Tongue (tissue), 2 donors: ENCODE results near the gene WDR70. TPM values are rescaled to one million over a fixed set of nuclear protein-coding genes. Genes with fewer than 3 reads are reported as not detected.
"Not testable (repeated sequence)": the region's sequence is repeated elsewhere in the genome, so short reads cannot be mapped to it uniquely, and the experiment has no call there.

Experiments used
- DNase-seq: peaks from one replicate; pipeline ENCODE4 v3.0.0-alpha.2; 2015
- total RNA-seq: library from RNA; depleted of rRNA; stranded (reverse); fragments of >200 nt; gene quantifications from one replicate; pipeline ENCODE4 v1.2.3, GENCODE V29; 2014

The WDR70 gene
- total RNA-seq, 1 donor from 2014 or later, result 48.6 TPM

- no peak for DNase-seq
These were observed 191.5 kb downstream of the WDR70 start for GRCh38 chr5:37570597-37570996.

DNA sequence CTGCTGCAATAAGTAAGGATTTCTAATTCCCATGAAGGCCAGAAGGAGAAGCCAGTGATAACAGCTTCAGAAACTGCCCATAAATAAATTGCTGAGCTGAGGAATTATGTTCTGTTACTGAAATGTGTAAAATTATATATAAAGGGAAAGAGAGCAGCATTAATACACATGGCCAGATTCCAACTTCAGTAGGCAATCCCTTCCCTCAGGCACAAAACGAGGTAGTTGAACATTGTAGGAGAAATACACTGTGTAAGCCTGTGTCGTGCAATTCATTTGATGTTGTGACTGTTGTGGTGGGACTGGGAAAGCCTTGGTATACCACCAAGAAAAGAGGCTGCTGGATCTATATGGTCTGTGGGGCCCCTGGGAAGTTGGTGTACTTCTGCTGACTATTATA lies 192.9 kb downstream of the WDR70 start:
- no peak for DNase-seq

GRCh38 chr5:37575541-37576489 lies 196.7 kb downstream of the WDR70 start:
- no peak for DNase-seq

DNA sequence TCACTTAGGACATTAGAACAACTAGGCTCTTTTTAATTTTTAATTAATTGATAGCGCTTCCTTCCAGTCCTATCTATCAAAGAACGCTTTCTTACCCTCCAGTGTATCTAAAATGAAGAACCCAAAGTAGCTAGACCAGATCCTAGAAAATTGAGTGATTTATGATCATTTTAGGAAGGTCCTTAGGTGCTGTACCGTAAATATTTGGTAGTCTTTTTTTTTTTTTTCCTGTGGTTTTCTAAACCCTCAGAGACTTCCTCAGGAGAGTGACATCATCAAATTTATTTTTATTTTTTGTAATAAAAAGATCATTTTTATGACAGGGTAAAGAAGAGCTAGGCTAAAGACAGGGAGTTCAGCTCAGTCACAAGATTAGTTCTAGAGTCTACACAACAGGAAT lies 197.4 kb downstream of the WDR70 start:
- DNase-seq, result no peak

DNA sequence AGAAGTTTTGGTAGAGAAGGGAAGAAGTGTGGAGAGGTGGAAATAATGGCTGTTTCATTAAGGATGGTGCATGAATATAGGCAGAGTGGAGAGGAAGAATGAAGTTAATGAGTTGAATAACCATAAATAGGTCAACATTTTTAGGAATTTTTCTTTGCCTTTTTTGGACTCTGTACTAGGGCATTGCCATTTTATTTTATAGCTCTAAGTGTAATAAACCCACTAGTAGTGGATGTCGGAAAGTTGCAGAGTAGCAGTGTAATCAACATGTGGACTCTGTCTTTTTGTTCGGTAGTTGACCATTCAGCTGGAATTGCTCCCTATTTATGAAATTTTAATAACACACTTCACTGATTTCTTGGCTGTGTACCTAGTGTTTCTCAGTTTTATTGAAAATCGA lies 199.1 kb downstream of the WDR70 start:
- DNase-seq, result no peak

GRCh38 chr5:37580106-37580505 lies 201.0 kb downstream of the WDR70 start:
- DNase-seq, result no peak

DNA sequence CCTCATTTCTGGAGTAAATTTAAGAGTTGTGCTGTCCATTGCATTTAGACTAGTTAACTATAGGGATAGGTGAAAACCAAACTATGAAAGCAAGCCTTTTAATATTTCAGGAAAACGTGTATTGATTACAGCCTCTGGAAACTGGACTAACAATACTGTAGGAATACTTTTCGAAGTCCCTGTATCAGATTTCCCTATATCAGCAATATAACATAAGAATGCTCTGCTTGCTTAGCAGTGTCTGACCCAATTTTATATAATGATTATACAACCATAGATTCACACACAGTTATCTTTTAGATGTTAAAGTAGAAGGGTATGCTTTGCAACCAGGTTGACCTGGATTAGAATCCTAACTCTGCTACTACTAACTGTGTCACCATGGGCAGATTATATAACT lies 203.1 kb downstream of the WDR70 start:
- no peak for DNase-seq

GRCh38 chr5:37593292-37593691 lies 214.2 kb downstream of the WDR70 start:
- not testable (repeated sequence) for DNase-seq

DNA sequence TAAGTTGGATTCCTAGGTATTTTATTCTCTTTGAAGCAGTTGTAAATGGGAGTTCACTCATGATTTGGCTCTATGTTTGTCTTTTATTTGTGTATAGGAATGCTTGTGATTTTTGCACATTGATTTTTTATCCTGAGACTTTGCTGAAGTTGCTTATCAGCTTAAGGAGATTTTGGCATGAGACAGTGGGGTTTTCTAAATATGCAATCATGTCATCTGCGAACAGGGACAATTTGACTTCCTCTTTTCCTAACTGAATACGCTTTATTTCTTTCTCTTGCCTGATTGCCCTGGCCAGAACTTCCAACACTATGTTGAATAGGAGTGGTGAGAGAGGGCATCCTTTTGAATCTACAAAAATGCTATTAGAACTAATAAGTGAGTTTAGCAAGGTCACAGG lies 215.7 kb downstream of the WDR70 start:
- DNase-seq, result not testable (repeated sequence)

GRCh38 chr5:37598733-37599132 lies 219.6 kb downstream of the WDR70 start:
- peak; percentile 72 for DNase-seq

- DNase-seq, result no peak
These were observed 222.0 kb downstream of the WDR70 start for GRCh38 chr5:37601163-37601562.

GRCh38 chr5:37603072-37603471 lies 224.0 kb downstream of the WDR70 start:
- no peak for DNase-seq

DNA sequence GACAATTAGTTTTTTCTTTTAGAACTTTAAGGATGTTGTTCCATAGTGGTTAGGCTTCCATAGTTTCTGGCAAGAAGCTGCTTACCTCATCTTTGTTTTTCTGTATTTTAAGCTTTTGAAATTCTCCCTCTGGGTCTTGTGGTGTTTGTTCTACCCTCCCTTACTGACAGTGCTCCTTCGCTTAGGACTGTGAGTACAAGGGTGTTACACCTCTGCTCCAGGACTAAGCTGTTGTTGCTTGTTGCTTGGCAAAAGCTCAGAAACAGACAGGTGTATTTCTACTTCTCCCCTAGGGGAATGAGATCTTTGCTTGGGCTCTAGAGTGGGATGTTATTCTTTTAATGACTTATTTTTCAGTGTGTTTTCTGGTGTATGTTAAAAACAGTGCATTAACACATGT lies 225.2 kb downstream of the WDR70 start:
- peak; percentile 7 for DNase-seq

- DNase-seq, result no peak
These were observed 227.0 kb downstream of the WDR70 start for GRCh38 chr5:37606148-37606547.

- DNase-seq, result no peak
These were observed 227.6 kb downstream of the WDR70 start for GRCh38 chr5:37606632-37607248.

DNA sequence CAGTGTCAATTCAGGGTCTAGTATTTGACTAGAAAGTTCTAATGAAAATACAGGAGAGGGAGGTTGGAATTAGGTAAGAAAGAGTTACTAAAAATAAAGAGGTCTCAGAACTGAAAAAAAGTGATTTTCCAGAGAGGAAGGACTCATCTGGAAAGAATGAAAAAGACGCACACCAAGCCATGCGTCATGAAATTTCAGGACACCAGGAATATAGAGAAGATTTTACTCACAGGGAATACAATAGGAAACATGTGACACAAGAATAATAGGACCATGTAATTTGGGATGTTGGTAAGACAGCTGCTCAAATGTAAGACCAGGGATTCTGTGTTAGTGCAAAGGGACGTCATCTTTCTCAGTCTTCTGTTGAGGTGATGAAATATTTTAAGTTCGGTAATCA lies 236.1 kb downstream of the WDR70 start:
- DNase-seq, result peak; percentile 15

- DNase-seq, result no peak
These were observed 240.2 kb downstream of the WDR70 start for GRCh38 chr5:37619353-37619752.

DNA sequence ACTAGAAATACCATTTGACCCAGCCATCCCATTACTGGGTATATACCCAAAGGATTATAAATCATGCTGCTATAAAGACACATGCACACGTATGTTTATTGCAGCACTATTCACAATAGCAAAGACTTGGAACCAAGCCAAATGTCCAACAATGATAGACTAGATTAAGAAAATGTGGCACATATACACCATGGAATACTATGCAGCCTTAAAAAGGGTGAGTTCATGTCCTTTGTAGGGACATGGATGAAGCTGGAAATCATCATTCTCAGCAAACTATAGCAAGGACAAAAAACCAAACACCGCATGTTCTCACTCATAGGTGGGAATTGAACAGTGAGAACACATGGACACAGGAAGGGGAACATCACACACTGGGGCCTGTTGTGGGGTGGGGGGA lies 243.2 kb downstream of the WDR70 start:
- not testable (repeated sequence) for DNase-seq

DNA sequence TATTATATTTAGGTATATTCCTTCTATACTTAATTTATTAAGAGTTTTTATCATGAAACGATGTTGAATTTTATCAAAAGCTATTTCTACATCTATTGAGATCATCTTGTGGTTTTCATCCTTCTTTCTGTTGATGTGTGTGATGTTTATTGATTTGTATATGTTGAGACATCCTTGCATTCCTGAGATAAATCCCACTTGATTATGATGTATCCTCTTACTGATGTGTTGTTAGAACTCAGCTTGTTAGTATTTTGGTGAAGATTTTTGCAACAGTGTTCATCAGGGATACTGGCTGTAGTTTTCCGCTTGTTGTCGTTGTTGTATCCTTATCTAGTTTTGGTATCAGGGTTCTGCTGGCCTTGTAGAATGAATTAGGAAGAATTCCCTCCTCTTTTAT lies 247.1 kb downstream of the WDR70 start:
- no peak for DNase-seq

DNA sequence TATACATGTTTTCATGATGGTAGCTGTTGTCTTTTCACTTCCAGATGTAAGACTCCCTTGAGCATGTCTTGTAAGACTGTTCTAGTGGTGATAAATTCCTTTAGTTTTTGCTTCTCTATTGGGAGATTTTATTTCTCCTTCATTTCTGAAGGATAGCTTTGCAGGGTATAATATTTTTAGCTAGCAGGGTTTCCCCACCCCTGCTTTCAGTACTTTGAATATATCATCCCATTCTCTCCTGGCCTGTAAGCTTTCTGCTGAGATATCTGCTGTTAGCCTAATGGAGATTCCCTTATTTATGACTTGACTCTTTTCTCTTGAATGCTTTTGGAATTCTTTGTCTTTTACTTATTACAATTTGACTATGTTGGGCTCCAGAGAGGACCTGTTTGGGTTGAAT lies 249.8 kb downstream of the WDR70 start:
- no peak for DNase-seq

GRCh38 chr5:37631939-37632338 lies 252.8 kb downstream of the WDR70 start:
- DNase-seq, result no peak

DNA sequence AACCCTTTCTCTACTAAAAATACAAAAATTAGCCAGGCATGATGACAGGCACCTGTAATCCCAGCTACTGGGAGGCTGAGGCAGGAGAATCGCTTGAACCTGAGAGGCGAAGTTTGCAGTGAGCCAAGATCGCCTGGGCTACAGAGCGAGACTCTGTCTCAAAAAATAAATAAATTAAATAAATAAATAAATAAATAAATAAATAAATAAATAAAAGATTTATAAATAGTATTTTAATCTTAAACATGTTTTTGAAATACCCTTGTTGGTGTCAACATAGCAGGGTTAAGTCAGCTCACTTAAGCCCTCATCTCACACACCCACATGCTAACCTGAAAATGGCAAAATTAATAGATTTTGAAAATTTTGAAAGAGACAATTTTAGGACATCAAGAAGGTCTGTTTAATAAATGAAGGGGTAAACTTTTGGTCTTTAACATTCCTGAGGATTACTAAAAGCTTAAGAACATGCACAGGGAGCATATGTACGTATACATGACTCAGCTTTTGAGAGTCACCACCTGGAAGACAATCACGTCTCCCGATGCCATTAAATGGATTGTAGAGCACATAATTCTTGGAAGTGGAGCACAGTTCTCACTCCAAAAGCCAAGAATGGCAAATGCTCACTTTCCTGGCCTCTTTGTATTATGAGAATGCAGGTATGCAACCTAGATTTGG lies 258.2 kb downstream of the WDR70 start:
- no peak for DNase-seq

GRCh38 chr5:37638897-37639296 lies 259.8 kb downstream of the WDR70 start:
- DNase-seq, result no peak
